GM19193 (cell line): ENCODE data around the gene ZMYND8.

Experiments used
- POLR2A ChIP-seq: IDR thresholded peaks from 4 replicates; pipeline ENCODE4 v1.6.1; 2011; ENCODE audit not compliant: insufficient read depth, insufficient read length; ENCODE audit errors: extremely low read depth

Gene ZMYND8

DNA sequence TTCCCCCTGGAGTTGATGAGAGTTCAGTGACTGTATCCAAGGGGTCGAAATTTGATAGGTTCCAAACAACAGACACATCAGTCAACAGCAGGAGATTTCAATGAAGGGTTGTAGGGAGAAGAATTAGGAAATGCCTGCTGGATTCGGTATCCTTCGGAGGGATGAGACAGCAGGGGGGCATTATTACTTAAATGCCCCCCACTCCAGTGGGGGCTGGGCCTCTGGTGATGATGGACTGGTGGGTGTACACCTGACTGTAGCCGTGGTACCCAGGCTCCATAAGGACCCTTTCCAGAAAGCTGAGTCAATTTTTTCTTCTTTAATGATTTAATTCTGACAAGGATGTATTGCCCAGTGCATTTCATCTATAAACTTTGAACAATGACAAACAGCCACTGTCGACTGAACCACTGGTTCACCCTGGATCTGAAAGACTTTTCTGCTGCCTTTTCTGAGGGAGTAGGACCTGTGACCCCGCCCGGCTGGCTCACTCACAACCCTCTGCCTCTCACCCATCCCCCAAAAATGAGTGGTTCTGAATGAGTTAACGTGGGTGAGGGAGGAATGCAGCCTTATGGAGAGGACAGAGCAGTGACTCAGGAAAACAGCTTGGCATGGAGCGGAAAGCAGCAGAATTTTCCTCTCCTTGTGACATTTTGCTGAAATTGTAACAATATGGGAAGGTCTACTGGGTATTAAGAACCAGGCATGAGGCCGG lies 41.0 kb downstream of the ZMYND8 start:
- TF ChIP-seq POLR2A: no peak

DNA sequence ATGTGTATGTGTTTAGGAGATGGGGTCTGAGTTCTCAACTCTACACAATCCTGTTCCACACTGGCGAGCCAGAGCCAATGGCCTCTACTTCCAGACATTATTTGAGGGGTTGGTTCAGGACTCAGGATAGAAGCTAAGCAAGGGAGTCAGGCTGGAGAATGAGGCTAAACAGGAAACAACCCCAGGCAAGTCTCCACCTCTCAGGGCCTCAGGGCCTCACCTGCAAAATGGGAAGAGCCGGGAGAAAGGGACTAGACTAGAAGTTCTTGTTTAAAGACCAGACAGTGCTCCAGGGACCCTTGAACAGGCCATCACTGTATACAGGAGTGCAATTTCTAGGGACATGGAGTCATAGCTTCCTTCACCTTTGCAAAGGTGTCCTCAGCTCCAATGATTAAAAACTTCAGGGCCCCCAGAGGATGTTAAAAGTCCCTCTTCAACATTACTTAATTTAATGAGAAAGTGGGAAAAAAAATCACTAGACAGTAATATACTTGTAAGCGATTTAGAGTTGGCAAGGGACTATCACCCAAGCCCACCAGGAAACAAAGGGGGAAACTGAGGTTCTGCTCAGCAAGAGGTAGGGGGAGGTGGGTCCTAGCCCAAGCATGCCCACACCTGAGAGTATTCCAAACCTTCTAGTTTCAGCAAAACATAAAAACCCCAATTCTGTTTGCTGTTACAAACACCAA lies 41.7 kb downstream of the ZMYND8 start:
- TF ChIP-seq POLR2A: no peak

DNA sequence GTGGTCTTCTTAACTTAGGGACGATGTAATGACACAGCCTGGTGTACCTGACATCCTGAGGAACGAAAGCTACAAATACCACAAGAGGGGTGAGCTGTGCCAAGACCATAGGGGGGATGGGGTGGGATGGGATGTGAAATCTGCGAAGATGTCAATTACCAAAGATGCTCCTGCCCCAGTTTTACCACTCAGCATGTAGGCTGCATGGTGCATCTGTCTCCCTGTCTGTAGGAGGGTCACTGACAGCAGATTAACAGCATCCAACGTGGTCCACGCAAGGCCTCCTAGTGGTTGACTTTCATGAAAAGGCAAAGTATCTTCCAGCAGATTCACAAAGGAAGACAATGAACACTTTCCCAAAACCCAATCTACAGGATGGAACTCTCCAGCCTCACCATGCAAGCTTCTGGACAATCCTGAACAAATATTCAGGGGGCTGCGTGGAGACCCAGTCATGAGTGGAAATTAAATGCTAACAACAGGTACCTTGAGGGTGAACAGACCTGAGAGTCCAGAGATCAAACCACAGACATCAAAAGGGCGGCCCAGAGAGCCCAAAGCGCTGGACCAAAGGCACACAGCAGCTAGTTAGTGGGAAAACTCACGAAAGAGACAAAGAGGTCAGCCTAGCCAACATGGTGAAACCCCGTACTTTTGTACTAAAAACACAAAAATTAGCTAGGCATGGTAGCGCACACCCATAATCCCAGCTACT lies 44.4 kb downstream of the ZMYND8 start:
- TF ChIP-seq POLR2A: no peak

DNA sequence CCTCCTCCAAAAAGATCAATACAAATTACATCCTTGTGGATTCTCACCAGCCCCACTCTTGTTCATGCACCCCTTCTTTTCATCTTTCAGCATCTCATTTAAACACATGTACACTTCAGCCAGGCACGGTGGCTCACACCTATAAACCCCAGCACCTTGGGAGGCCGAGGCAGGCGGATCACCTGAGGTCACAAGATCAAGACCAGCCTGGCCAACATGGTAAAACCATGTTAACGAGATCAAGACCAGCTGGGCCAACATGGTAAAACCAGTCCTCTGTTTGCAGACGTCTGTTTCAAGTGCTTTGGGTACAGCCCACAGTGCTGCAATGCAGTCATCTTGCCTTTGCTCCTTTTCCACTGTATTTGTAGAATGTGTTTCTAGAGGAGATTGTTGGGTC lies 45.3 kb downstream of the ZMYND8 start:
- TF ChIP-seq POLR2A: no peak

DNA sequence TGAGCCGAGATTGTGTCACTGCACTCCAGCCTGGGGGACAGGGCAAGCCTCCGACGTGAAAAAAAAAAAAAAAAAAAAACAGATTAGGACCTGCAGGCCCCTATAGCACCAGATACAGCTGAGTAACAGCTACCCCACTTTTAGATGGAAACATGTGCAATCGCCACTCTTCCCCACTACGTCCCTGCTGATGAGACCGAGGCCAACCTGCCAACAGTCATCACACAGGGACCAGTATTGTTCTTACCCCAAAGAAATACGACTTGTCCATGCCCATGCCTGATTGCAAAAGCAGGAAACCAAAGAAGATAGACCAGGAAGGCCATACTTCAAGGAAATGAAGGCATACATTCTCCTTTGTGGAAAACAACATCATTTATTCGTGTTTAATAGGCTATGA lies 45.8 kb downstream of the ZMYND8 start:
- no peak for TF ChIP-seq POLR2A

DNA sequence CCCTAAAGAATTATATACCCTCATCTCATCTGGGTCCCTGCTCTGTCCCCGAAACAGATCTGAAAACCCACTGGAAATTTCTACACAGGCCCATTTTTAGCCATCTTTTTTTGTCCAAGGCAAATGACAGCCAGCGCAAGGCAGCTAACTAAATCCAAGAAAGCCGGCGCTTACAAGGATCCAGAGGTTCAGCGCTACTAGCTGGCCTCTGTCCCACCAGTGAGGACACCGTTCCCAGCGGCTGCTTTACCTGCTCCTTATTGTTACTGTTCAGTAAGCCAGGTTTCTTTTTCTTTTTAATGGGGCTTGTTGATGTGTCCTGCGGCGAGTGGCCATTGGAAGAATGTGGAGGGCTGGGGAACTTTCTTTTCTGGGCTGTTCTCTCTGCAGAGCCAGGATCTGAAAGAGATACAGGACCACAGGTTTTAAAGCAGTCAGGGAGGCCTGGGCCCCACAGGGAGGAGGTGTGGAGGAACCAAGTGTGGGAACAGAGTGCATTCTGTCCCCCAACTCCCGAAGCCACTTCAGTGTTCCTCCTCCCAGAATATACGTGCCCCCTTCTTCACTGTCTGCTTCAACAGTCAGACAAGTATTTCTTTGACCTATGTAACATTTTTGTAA lies 46.6 kb downstream of the ZMYND8 start:
- TF ChIP-seq POLR2A: no peak

DNA sequence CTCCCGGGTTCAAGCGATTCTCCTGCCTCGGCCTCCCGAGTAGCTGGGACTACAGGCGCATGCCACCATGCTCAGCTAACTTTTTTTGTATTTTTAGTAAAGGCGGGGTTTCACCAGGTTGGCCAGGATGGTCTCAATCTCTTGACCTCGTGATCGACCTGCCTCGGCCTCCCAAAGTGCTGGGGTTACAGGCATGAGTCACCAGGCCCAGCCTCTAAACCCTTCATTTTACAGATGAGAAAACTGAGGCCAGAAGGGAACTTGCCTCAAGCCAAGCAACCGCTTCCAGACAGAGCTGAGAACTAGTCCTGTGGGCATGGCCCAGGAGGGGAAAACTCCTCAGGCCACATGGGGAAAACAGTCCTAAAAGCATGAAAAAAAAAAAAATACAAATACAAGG lies 47.1 kb downstream of the ZMYND8 start:
- TF ChIP-seq POLR2A: no peak

DNA sequence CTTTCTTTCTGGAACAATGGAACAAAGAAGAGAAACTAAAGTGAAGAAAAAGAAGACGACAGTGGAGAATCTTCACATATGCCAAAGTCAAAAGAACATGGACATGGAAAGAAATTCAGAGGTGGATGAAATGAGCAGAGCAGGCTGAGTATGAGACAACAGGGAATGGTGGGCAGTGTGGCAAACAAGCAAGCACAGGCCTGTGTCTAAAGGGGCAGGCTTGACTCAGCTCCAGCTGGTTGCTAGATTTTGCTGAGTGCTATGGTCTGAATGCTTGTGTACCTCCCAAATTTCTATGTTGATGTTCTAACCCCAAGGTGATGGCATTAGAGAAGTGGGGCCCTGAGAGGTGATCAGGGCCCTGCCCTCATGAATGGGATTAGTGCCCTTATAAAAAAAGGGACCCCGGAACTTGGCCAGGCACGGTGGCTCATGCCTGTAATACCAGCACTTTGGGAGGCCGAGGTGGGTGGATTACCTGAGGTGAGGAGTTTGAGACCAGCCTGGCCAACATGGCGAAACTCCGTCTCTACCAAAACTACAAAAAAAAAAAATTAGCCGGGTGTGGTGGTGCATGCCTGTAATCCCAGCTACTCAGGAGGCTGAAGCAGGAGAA lies 49.6 kb downstream of the ZMYND8 start:
- no peak for TF ChIP-seq POLR2A

DNA sequence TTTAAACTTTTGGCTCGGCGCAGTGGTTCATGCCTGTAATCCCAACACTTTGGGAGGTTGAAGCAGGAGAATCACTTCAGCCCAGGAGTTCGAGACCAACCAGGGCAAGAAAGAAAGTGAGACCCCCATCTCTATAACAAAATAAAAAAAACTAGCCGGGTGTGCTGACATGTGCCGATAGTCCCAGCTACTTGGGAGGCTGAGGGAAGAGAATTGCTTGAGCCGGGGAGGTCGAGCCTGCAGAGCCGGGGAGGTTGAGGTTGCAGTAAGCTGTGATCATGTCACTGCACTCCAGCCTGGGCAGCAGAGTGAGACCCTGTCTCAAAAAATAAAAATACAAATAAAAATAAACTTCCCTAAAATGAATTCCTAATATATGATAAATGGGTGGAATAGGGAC lies 50.4 kb downstream of the ZMYND8 start:
- no peak for TF ChIP-seq POLR2A

DNA sequence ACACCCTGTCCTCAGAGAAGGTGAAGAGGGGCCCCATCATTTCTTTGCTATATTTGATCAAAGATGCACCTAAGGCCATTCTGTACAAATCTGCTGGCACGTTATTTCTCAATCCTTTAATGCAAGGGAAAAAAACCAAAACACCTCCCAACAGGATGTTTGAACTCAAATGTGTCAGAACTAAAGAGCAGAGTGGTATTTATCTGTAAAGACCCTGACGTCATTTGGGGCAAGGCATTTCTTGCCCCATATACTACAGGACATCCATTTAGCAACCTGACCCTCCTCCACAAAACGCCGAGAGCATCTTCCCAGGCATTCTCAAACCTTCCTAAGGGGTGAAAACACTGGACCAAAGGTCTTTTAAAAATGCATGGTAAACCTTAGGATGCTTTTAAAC lies 50.8 kb downstream of the ZMYND8 start:
- no peak for TF ChIP-seq POLR2A

DNA sequence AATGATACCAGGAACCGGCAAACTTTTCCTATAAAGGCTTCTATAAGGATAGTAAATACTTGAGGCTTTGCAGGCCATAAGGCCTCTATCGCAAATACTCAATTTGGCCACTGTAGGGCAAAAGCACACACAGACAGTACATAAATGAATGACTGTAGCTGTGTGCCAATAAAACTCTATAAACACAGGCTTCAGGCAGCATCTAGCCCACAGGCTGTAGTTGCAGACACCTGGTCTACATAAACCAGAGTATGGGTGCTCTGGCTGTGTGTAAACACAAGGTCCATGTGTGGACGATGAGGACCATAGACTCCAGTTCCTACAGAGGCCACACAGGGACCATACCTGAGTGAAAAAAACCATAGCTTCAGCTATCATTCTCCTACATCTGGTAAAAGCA lies 52.2 kb downstream of the ZMYND8 start:
- no peak for TF ChIP-seq POLR2A

DNA sequence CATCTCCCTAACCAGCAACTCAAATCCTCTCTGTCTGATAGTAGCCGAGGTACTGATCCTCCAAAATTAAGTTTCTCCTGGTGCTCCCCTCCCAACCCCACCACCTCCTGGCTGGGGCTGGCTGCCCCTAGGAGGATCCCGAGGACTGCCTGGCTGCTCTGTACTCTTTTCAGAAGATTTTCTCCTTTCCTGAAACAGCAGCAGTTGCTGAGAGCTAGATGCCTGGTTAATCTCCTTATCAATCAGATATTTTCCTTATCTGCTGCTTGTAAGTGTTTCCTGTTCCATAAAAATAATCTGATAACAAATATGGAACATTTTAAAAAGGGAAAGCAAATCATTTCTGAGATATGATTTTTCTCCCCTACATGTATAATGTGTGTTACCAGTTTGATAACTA lies 52.8 kb downstream of the ZMYND8 start:
- no peak for TF ChIP-seq POLR2A

DNA sequence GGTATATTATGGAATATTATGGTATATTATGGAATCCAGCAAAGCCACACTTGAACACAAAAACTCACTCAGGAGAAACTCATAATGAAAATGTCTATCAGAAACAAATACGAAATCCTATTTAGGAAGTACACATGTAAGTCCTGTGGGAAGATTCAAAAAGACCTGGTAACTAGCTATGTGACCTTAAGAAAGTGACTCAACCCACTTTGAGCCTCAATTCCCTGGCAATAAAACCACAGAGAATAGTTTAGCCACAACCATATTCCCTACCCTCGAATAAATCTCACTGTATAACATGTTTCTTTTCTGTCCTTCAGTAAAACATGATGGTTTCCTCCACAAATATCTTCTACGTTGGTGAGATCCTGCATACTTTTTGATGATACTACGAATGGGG lies 56.4 kb downstream of the ZMYND8 start:
- no peak for TF ChIP-seq POLR2A

DNA sequence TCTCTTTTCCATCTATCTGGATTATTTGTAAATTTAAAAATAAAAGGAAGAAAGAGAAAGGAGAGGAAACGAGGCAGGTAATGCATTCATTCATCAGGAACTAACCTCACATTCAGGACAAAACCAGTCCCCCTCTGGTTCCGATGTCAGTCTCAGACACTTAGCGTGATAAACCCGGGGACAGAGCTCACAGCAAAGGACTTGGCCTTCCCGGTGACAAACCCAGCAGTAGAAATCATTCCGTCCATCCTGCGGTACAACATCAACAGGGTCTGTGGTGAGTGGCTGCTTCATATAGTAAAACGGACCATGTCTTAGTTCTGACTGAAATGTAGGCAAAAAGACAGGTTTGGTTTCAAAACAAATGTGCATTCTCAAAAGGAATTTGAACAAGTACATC lies 57.9 kb downstream of the ZMYND8 start:
- no peak for TF ChIP-seq POLR2A

DNA sequence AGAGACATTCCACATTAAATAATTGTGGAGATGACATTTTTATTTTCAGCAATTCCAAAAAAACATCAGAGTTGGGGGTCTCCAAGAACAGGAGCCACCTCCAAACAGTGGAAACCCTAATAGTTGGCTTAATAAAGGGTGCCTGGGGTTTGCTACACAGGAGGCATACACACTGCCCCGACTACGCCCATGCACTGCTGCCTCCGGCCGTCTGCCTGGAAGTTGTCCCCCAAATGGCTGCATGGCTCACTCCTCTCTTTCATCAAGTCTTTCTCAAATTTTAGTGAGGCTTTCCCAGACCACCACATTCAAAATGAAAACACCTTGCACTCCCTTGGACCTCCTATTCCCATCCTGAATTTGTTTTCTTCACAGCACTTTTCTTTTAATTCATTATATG lies 58.8 kb downstream of the ZMYND8 start:
- no peak for TF ChIP-seq POLR2A
